Measurements from ENCODE around the gene PCGF5. TPM values are rescaled to one million over a fixed set of nuclear protein-coding genes. Genes with fewer than 3 reads are reported as not detected.

Gene PCGF5
- total RNA-seq, 1 donor from 2014 or later: 11.6 TPM

- H3K9me3 Mint-ChIP-seq: no peaks in the 10 kb centered on the region
- no peak overlapping the region for H3K27ac Mint-ChIP-seq
- no peak for DNase-seq (ENCODE audit: low spot score in 2 of 2, unreplicated experiment in 2 of 2)
- peaks cover 2% of the 10 kb centered on the region for H3K4me1 Mint-ChIP-seq
- no peak overlapping the region for H3K4me3 Mint-ChIP-seq
- no peaks in the 10 kb centered on the region for H3K36me3 Mint-ChIP-seq
- no peak for TF ChIP-seq CTCF (IDR thresholded peaks at IDR 0.05; ENCODE audit: unreplicated experiment)
- peaks cover 8% of the 10 kb centered on the region for H3K27me3 Mint-ChIP-seq (ENCODE audit: low read depth)
Observed at GRCh38 chr10:91206427-91206826, 14.0 kb upstream of the PCGF5 start.

- no peaks in the 10 kb centered on the region for H3K36me3 Mint-ChIP-seq
- H3K27ac Mint-ChIP-seq: no peak overlapping the region
- no peaks in the 10 kb centered on the region for H3K9me3 Mint-ChIP-seq
- peaks cover 10% of the 10 kb centered on the region for H3K27me3 Mint-ChIP-seq (ENCODE audit: low read depth)
- DNase-seq (ENCODE audit: low spot score in 2 of 2, unreplicated experiment in 2 of 2): no peak
- no peak for TF ChIP-seq CTCF (IDR thresholded peaks at IDR 0.05; ENCODE audit: unreplicated experiment)
- no peak overlapping the region for H3K4me3 Mint-ChIP-seq
- peaks cover 2% of the 10 kb centered on the region for H3K4me1 Mint-ChIP-seq
Observed at GRCh38 chr10:91206837-91207474, 13.5 kb upstream of the PCGF5 start.

- Mint-ChIP-seq H3K36me3 (no peaks in the 10 kb centered on the region), H3K4me3 (no peak overlapping the region), H3K27me3 (ENCODE audit: low read depth) (peaks cover 10% of the 10 kb centered on the region), H3K4me1 (peaks cover 2% of the 10 kb centered on the region), H3K9me3 (no peaks in the 10 kb centered on the region), H3K27ac (no peak overlapping the region)
- DNase-seq (ENCODE audit: low spot score in 2 of 2, unreplicated experiment in 2 of 2): no peak
- no peak for TF ChIP-seq CTCF (IDR thresholded peaks at IDR 0.05; ENCODE audit: unreplicated experiment)
Observed at GRCh38 chr10:91208642-91209041, 11.8 kb upstream of the PCGF5 start.

- Mint-ChIP-seq H3K27ac (no peak overlapping the region), H3K4me3 (no peak overlapping the region), H3K9me3 (no peaks in the 10 kb centered on the region), H3K27me3 (ENCODE audit: low read depth) (peaks cover 15% of the 10 kb centered on the region), H3K4me1 (peaks cover 2% of the 10 kb centered on the region), H3K36me3 (no peaks in the 10 kb centered on the region)
- no peak for TF ChIP-seq CTCF (IDR thresholded peaks at IDR 0.05; ENCODE audit: unreplicated experiment)
- DNase-seq (ENCODE audit: low spot score in 2 of 2, unreplicated experiment in 2 of 2): no peak
Observed at GRCh38 chr10:91210014-91210413, 10.4 kb upstream of the PCGF5 start.

GRCh38 chr10:91210435-91210834 is 10.0 kb upstream of the PCGF5 start:
- Mint-ChIP-seq H3K4me3 (no peak overlapping the region), H3K27me3 (ENCODE audit: low read depth) (peaks cover 15% of the 10 kb centered on the region)
- TF ChIP-seq CTCF (IDR thresholded peaks at IDR 0.05; ENCODE audit: unreplicated experiment): no peak

GRCh38 chr10:91211675-91212074 is 8.8 kb upstream of the PCGF5 start:
- TF ChIP-seq CTCF (IDR thresholded peaks at IDR 0.05; ENCODE audit: unreplicated experiment): no peak
- Mint-ChIP-seq H3K27ac (no peak overlapping the region), H3K4me3 (no peak overlapping the region), H3K36me3 (no peaks in the 10 kb centered on the region), H3K4me1 (peaks cover 2% of the 10 kb centered on the region), H3K27me3 (ENCODE audit: low read depth) (peaks cover 21% of the 10 kb centered on the region), H3K9me3 (no peaks in the 10 kb centered on the region)
- DNase-seq (ENCODE audit: low spot score in 2 of 2, unreplicated experiment in 2 of 2): no peak

More at GRCh38 chr10:91210435-91210834, 10.0 kb upstream of the PCGF5 start:
- DNase-seq (ENCODE audit: low spot score in 2 of 2, unreplicated experiment in 2 of 2): no peak
- Mint-ChIP-seq H3K9me3 (no peaks in the 10 kb centered on the region), H3K27ac (no peak overlapping the region), H3K4me1 (peaks cover 2% of the 10 kb centered on the region), H3K36me3 (no peaks in the 10 kb centered on the region)

Data from mesothelial cell of epicardium (in vitro differentiated cells).